Gastrocnemius medialis (tissue), 4 donors: ENCODE results near the gene SLC41A3.

Experiments
- CTCF ChIP-seq, 5 experiments: fragments of 450-650 bp in 3 of 5; fragments of 200-600 bp in 2 of 5; sonication (generic) in 2 of 5; IDR thresholded peaks in 4 of 5; conservative IDR thresholded peaks in 1 of 5; 1 replicate in 4 of 5; 2 replicates in 1 of 5; pipeline ENCODE4 v1.5.1; 2016 to 2019; ENCODE audit warnings: antibody characterized with exemption in 5 of 5, mild to moderate bottlenecking in 3 of 5, moderate library complexity in 3 of 5
- POLR2A ChIP-seq, 2 donors: fragments of 450-650 bp; IDR thresholded peaks; one replicate each; pipeline ENCODE4 v1.6.1; 2017; ENCODE audit warnings: antibody characterized with exemption in 2 of 2, mild to moderate bottlenecking in 2 of 2, moderate library complexity in 2 of 2

GRCh38 chr3:126121074-126121473 lies 37.1 kb upstream of the SLC41A3 start:
- TF ChIP-seq CTCF (IDR thresholded peaks at IDR 0.05 in 4 of 5, conservative IDR thresholded peaks at IDR 0.05 in 1 of 5), result no peak
- no peak for TF ChIP-seq POLR2A (IDR thresholded peaks at IDR 0.05)
